GM21360 (cell line): ENCODE data around the gene AP3B1.
"Not testable (repeated sequence)": the region's sequence is repeated elsewhere in the genome, so short reads cannot be mapped to it uniquely, and the experiment has no call there.

Experiments used
- ATAC-seq: cut with Tn5 transposase; IDR thresholded peaks from one replicate; pipeline ENCODE4 v1.9.1; 2021; ENCODE audit warnings: mild to moderate bottlenecking, moderate library complexity; ENCODE audit not compliant: unreplicated experiment

The AP3B1 gene

DNA sequence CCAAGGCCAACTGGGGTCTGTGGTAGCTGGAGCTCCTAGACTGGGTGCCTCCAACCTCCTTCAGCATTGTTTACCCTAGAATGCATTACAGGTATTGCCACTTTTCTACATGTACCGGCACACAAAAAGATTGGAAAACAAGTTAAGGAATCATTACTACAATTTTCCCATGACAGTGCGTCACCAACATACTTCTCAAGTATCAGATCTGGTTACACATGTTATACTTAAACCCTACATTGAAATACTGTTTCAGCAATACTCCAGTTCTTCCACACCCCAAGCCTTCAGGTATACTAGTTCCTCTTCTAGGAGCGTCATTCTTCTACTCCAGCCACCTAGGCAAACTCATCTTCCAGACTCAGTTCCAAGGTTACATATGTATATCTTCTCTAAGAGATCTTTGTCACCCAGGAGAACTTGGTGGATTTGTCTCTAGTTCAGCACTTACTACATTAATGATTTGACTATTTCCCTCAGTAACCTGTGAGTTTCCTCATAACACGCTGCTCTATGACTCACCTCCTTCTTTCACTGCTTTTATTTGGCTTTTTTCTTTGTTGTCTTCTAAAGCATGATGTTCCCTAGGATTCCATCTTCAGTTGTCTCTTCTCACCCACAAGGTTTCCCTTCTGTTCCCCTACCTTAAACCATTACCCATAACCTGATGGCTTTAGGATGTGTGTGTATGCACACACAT, 217.0 kb downstream of the AP3B1 start:
- ATAC-seq, result no peak

DNA sequence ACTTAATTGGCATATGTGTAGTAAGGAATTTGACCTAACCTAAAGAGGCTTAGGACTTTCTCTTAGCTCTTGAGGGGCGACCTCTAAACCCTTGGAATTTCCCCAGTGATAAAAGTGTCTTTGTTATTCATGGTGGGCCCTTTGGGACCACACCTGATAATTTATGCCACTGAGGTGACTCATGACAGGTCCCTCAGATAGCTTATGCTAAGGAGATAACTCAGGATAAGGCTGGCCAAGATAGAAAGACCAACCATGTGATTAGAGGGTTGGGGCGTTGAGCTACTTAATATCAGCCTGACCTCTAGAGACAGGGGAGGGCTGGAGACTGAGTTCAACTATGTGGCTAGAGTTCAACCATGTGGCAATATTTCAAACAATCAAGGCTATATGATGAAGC, 218.1 kb downstream of the AP3B1 start:
- no peak for ATAC-seq

DNA sequence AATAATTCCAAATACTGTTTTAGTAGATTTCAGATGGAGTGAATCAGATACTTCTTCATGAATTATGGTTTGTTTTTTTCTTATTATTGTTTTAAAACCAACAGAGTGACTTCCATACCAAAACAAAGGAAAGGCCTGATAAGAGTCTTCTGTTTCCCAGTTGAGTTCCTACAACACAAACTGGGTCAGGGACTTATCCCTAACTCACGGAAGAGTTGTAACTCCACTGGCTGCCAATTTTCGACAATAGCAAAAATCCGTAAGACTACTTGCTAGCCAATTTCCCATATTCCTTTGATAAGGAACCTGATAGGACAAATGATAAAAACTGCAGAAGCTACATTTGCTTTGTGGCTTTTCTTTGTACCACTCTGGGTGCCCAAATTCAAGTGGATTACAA, 219.2 kb downstream of the AP3B1 start:
- ATAC-seq, result no peak

DNA sequence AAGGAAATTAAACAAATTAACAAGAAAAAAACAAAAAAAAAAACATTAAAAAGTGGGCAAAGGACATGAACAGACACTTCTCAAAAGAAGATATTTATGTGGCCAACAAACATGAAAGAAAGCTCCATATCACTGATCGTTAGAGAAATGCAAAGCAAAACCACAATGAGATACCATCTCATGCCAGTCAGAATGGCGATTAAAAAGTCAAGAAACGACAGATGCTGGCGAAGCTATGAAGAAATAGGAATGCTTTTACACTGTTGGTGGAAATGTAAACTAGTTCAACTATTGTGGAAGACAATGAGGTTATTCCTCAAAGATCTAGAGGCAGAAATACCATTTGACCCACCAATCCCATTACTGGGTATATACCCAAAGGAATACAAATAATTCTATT, 223.8 kb downstream of the AP3B1 start:
- ATAC-seq, result not testable (repeated sequence)

DNA sequence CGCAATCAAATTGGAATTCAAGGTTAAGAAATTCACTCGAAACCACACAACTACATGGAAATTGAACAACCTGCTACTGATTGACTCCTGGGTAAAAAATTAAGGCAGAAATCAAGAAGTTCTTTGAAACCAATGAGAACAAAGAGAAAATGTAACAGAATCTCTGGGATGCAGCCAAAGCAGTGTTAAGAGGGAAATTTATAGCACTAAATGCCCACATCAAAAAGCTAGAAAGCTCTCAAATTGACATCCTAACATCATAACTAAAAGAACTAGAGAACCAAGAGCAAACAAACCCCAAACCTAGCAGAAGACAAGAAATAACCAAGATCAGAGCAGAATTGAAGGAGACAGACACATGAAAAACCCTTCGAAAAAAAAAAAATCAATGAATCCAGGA, 226.9 kb downstream of the AP3B1 start:
- ATAC-seq, result not testable (repeated sequence)

DNA sequence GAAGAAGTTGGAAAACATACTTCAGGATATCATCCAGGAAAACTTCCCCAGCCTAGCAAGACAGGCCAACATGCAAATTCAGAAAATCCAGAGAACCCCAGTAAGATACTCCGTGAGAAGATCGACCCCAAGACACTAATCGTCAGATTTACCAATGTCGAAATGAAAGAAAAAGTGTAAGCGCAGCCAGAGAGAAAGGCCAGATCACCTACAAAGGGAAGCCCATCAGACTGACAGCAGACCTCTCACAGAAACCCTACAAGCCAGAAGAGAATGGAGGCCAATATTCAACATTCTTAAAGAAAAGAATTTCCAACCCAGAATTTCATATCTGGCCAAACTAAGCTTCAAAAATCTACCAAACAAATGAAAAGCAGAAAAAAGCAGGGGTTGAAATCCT, 227.8 kb downstream of the AP3B1 start:
- not testable (repeated sequence) for ATAC-seq

DNA sequence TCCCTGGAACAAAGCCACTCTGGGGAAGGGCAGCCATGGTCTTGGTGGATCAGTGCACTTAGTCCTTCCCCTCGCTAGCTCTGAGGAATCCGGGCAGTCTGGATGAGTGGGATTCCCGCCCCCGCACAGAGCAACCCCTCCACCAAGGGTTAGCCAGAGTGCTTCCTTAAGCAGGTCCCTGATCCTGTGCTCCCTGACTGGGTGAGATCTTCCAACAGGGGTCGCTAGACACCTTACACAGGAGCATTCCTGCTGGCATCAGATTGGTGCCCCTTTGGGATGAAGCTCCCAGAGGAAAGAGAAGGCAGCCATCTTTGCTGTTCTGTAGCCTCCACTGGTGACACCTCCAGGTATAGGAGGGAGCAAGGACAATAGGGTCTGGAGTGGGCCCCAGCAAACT, 228.8 kb downstream of the AP3B1 start:
- no peak for ATAC-seq

DNA sequence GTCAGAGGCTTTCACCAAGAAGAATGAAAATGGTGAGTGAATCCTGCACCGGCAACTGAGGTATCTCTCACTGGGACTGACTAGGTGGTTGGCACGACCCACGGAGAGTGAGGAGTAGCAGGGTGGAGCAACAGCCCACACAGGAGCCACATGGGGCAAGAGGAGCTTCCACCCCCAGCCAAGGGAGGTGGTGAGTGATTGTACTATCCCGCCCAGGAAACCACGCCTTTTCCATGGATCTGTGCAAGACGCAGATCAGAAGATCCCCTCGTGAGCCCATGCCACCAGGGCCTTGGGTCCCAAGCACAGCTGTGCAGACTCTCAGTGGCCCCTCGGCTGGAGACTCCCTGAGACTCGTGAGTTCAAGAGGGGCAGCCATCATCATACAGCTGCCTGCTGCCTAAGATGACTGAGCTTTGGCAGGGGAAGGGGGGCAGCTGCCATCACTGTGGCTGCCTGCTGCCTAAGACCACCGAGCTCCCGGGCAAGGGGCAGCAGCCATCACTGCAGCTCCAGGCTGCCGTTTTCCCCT, 229.5 kb downstream of the AP3B1 start:
- ATAC-seq, result no peak

DNA sequence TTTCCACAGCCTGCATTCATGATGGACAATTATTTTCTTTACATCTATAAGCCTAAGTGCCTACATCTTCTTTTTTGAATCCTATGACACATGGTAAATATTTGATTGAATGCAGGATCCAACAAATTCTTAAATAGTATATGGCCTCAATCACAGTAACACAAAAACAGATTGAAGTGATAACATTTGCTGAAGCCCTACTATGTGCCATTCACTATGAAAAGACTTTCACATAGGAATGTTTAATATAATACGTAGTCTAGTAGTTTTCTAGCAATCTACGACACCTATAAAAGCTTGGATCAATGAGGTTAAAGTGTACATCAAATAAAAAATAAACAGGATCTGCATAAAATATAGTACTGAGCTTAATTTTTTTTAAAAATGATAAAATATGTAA, 231.0 kb downstream of the AP3B1 start:
- no peak for ATAC-seq

DNA sequence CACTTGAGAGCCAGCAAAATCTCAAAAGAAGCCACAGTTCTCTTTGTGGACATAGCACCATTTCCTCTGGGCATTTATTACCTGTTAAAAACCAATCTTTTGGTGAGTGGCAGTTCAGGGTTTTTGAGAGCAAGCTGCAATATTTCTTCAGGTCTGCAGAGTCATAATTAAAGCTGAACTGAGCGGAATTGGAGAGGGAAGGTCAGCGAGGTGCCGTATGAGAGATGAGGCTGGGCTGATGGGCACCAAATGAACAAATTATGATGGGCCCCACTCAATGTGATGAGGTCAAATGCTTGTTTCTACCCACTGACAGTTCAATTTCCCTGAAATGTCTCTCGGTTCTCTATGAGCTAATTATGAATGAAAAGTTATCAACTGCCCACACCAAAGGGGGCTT, 231.9 kb downstream of the AP3B1 start:
- ATAC-seq, result no peak

DNA sequence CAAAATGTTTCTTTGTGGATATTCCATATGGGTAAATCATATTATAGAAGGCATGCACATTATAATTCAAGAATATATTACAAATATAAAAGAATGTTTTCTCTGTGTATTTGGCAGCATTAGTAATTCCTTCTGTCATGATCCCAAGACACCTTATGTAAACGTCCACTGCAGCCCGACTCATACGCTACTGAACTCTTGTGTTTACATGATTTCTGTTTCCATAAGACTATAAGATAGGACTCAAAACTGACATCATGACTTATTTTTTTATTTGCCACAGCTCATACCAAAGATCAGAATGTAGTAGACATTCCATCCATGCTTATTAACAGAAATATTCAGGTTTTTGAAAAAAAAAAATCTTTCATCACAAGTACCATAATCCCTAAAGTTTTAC, 234.1 kb downstream of the AP3B1 start:
- ATAC-seq, result no peak

DNA sequence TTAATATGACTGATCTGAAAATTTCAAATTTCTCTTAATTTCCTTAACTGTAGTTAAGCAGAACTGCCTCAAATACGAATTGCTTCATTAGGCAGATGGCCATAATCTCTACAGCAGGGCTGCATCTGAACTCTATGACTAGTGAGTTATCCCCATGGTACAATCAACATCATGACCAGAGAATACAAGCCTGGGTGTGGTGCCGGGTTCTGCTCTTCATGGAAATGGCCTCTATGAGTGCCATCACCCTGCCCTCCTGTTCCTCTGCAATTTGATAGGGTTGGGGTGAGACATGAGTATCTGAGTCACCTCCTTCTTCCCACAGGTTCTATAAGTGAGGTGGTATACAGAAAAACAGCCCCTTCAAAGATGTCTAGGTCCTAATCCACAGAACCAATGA, 235.9 kb downstream of the AP3B1 start:
- no peak for ATAC-seq

DNA sequence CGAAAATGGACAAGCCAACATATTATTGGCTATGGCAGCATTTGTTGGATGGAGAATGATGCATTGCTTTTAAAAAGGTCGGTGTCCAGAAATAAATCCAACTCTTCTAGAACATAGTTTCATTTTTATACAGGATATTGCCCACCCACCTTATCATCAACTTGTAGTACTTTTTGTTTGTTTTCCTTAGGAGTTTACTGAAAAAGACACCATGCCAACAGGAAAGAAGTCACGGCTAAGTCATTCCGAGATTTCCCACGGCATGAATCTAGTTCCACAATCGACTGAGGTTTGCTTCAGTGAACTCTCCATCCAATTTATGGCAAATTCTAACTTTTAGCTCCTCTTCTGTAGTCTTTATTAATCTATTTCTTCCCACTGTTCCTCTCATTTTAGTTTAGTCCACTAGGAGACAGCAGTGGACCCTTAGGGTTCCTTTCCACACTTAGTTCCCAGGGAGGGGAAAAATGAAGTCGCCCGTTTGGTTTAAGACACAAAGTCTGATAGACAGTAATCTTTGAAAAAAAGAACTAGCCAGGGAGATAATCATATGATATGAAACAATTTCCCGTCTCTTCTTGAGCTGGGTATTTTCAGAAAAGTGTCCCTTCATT, 237.5 kb downstream of the AP3B1 start:
- no peak for ATAC-seq

DNA sequence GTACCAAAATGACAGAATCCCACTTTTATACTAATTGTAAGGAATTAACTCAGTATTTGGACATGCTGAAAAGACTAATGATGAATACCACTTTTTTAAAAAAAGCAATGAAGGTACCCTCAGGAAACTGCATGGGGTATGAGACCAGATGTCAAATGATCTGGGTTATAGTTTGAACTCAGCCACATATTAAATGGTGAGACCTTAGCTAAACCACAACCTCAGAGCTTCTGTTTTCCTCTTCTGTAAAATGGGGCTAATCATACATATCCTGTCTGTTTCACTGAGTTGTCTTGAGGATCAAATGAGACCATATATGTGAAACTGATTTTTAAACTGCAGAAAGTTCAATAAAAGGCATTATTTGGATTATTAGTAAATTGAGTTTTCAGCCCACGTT, 238.4 kb downstream of the AP3B1 start:
- no peak for ATAC-seq

DNA sequence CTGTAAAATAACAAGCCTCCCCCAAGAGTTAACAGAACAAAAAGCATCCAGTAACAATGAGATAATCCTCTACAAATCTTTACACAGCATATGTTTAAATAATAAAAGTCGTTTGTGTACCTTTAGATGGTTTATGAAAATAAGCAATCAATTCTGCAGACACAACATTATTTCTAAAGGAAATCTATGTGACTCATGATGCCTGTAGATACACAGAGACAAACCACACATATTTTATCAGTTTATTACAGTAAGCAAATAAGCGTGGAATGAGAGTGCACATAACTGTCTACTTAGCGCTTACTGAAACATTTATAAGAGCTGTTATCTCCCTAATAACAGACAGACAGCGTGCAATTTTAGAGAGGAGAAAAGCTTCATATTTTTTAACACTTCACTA, 243.6 kb downstream of the AP3B1 start:
- ATAC-seq, result no peak

DNA sequence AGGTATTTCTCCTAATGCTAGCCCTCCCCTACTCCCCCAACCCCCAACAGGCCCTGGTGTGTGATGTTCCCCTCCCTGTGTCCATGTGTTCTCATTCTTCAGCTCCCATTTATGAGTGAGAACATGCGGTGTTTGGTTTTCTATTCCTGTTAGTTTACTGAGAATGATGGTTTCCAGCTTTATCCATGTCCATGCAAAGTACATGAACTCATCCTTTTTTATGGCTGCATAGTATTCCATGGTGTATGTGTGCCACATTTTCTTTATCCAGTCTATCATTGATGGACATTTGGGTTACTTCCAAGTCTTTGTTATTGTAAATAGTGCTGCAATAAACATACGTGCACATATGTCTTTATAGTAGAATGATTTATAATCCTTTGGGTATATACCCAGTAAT, 247.7 kb downstream of the AP3B1 start:
- not testable (repeated sequence) for ATAC-seq

DNA sequence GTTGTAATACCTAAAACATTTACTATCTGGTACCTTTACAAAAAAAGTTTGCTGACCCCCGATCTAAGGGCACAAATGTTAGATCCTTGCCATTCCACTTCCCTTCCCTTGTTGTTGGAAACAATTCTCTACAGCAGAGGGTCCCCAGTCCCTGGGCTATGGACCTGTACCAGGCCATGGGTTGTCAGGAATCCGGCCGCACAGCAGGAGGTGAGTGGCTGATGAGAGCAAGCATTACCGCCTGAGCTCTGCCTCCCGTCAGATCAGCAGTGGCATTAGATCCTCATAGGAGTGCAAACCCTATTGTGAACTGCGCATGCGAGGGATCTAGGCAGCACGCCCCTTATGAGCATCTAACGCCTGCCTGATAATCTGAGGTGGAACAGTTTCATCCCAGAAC, 248.5 kb downstream of the AP3B1 start:
- ATAC-seq, result no peak

DNA sequence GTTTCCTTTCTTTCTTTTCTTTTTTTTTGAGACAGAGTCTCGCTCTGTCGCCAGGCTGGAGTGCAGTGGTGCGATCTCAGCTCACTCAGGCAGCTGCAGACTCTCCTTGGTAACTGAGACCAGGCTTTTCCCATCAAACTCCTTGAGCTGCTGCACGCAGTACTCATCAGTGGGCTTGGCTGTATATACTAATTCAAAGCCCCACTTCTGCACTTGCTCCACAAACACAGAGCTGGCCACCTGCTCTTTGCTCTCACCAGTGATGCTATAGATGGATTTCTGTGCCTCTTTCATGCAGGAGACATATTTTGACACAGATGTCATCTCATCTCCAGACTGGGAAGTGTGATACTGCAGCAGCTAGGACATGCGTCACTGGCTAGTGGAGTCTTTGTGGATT, 252.7 kb downstream of the AP3B1 start:
- ATAC-seq, result no peak

DNA sequence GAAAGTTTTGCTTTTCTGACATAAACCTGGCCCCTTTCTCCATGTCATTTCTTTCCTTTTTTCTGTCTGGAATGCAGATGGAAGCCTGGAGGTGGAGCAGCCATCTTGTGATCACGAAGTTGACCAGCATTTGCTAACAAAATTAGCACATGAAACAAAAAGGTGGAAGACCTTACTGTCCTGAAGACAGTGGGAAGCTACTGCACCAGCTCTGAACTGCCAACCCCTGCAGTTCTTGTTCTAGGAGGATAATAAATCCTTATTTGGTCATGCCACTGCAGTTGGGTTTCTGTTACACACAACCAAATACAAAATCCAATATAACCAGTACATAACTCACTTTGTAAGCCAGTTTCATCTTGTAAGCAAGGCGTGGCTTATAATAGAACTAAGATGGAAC, 269.0 kb downstream of the AP3B1 start:
- no peak for ATAC-seq

DNA sequence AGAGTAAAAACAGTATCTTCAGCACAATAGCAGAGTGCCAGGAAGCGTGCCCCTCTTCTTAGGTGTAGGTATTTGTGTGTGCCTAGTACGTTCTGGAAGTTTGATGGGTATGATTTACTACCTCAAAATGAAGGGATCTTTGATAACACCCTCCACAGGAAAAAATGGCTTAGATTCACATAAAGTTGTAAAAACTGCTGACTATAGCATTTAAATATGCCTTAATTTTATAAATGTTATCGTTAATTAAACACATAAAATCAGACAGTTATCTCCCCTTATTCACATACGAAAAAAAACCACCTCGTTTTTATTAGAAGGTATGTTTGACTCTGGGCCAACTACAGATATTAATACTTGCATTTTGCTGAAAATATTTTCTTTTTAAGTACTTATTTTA, 274.8 kb downstream of the AP3B1 start:
- no peak for ATAC-seq

DNA sequence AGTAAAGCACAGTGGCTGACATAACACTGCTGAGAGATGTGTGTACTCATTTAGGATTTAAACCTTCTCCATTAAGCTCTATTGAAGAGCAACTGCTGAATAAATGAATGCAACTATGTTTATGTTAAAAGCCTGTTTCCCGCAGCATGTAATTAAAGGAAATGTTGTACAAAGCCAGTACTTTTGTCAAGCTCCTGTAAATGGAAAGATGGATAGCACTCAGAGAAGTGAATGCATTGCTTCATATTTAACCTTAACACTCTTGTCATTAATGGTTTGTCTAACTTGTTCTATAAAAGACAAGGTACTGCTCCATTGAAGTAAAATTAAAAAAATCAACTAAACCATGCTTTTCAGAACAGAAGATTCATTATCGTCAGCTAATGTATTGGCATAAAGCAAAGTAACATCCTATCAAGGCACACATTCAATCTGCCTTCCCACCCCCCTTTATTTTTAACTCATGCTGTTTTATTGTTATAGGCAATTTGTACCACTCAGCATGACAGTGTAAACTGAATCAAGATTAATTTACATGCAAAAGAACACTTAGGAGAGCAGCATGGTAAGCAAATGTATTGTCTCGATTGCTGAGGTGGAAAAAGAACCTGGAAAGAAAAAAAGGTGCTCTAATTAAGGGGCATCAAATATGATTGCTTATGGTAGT, 277.5 kb downstream of the AP3B1 start:
- no peak for ATAC-seq

DNA sequence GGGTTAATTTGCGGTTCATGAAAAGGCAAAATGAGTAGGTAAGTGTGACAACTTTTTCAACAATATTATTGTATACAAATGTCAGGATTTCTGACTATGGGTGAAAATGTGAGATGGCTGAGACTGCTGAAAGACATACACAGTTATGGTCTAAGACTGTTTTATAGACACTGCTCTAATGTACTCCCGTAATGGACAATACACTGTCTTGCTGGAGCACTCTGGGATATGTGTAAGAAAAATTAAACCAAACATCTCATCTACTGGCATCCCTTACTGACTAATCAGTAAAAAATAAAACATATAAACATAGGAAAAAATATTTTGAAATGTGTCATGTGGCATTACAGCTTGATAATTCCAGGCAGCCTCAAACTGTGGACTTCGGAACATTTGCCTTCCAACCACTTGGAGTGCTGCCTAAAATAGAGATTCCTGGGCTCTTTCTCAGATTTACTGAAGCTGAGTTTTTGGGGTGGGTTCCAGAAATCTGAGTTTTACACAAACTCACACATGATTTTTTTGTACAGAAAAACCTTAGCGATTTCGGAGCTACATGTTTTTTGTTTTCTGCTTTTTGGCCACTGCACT, 284.5 kb downstream of the AP3B1 start:
- no peak for ATAC-seq
